ENCODE results near the gene GALNTL6.
A peak's percentile ranks its signal among the peaks of the same experiment; 100 is the strongest.

The GALNTL6 gene

DNA sequence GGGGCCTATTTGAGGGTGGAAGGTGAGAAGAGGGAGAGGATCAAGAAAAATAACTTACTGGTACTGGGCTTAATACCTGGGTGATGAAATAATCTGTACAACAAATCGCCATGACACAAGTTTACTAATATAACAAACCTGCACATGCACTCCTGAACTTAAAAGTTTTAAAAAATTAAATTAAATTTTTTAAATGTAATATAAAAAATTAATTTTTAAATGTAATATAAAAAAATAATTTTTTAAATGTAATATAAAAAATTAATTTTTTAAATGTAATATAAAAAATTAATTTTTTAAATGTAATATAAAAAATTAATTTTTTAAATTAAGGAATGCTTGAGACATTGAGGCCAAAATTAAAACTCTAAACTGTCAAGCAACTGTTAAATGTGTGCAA lies 1231.1 kb downstream of the GALNTL6 start:
- DNase-seq: no peak

- no peak for DNase-seq
Measured at GRCh38 chr4:173045571-173045970, 1232.4 kb downstream of the GALNTL6 start.

- DNase-seq: no peak
Measured at GRCh38 chr4:173046144-173046543, 1232.9 kb downstream of the GALNTL6 start.

- peak; percentile 82 for DNase-seq
Measured at GRCh38 chr4:173046818-173047217, 1233.6 kb downstream of the GALNTL6 start.

GRCh38 chr4:173051232-173051631 lies 1238.0 kb downstream of the GALNTL6 start:
- DNase-seq: no peak

DNA sequence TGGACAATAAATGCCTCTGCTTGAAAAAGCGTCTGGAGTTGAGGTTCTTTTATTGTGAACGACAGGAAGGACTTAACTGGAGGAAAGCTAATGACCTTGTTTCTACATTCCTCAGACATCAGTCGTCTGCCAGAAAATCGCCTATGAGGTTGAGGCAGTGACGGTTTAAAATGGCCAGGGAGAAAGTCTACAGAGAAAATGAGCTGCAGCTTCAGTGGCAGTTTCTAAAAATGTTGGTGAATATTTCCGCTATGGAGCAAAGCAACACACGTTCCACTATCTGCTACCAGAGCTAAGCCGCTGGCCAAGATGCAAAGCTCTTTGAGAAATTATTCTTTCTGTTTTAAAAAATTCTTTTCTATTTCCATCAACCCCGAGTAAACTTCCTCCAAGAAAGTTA lies 1238.5 kb downstream of the GALNTL6 start:
- DNase-seq: no peak

- DNase-seq: no peak
Measured at GRCh38 chr4:173052439-173052838, 1239.2 kb downstream of the GALNTL6 start.

DNA sequence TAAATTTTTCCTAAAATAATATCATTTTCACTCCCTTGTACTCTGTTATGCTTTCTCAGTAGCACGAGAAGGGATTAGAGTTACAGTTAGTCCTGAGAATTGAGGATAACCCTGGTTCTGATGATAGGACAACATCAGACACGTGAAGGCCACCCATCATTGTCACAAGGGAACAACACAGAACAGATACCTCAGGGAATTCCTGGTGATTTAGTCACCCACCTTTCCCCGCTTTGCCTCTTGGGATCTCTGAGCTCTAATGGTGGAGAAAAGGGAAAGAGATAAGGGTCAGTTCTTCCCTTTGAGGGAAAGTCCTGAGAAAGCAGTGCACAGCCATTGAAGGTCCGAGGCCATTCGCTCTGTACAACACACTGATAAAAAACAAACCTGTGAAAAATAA lies 1243.1 kb downstream of the GALNTL6 start:
- no peak for DNase-seq

GRCh38 chr4:173056710-173057109 lies 1243.5 kb downstream of the GALNTL6 start:
- DNase-seq: no peak

DNA sequence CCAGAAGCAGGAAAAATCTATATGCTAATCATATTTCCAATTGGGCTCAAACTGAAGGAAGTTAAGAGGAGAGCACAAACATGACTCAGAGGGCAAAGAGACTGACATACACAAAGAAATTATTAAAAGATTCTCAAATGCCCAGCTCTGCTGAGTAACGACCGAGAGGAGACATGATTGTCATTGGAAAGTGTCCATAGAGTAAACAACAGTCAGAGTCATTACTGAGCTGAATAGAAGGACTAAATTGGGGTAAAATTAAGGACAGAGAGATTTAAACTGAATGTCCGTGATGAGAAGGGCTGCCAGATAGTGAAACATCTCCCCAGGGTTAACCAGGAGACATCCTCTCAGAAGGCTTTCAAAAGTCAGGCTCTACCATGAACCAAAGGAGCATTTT lies 1244.2 kb downstream of the GALNTL6 start:
- DNase-seq: no peak

- DNase-seq: no peak
Measured at GRCh38 chr4:173057901-173058300, 1244.7 kb downstream of the GALNTL6 start.

DNA sequence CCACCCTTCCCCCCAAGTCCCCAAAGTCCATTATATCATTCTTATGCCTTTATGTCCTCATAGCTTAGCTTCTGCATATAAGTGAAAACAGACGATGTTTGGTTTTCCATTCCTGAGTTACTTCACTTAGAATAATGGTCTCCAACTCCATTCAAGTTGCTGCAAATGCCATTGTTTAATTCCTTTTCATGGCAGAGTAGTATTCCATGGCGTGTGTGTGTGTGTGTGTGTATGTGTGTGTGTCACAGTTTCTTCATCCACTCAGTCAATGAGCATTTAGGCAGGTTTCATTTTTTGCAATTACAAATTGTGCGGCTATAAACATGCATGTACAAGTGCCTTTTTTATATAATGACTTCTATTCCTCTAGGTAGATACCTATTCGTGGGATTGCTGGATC lies 1248.0 kb downstream of the GALNTL6 start:
- no peak for DNase-seq

DNA sequence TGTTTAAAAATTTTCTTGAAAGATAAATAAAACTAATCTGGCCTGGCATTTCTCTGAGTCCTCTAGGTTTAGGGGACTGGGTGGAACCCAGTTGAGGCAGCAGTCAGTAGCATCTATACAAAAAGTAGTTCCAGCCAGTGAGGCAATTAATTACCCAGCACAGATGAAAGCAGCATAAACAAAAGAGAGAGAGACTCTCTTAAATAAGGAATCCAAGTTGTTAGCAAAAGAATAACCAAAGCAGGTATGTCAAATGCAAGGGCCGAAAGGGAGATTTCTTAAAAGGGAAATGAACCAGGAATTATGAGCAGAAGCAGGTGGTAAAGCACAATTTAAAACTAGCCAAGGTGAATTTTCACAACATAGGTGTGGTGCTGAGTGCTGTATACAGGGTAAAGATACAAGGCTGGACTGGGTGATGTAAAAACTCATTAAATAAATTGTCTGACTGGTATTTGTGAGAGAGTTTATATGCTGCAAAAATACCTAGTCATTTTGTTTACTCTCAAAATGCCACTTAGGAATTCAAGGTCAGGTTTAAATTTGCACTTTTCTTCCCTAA lies 1260.8 kb downstream of the GALNTL6 start:
- no peak for DNase-seq

DNA sequence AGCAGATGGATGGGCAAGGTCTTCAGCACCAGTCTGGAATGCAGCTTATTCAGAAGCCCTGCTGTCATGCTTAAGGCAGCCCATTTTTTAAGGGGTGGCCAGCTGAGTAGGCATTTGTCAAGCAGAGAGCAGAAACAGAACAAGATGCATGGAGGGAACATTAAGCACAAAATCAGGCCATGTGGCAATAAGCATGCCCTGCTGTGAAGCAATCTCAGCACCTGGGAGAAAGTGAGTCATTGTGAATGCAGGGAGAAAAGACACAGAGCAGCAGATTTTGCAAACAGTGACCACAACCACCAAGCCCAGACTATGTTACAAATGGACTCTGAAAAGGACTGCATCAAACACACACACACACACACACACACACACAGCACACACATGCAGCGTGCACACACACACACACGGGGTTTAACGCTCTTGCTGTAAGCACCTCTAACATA lies 1261.3 kb downstream of the GALNTL6 start:
- DNase-seq: no peak

- no peak for DNase-seq
Measured at GRCh38 chr4:173076903-173077634, 1263.9 kb downstream of the GALNTL6 start.

GRCh38 chr4:173088144-173088543 lies 1274.9 kb downstream of the GALNTL6 start:
- no peak for DNase-seq

Measured in NCI-H187 treated with DMSO at 0.1 percent for 48 hours (cell line).